ENCODE data around the gene MYO18A.
"Not testable (repeated sequence)": the region's sequence is repeated elsewhere in the genome, so short reads cannot be mapped to it uniquely, and the experiment has no call there.

MYO18A gene

DNA sequence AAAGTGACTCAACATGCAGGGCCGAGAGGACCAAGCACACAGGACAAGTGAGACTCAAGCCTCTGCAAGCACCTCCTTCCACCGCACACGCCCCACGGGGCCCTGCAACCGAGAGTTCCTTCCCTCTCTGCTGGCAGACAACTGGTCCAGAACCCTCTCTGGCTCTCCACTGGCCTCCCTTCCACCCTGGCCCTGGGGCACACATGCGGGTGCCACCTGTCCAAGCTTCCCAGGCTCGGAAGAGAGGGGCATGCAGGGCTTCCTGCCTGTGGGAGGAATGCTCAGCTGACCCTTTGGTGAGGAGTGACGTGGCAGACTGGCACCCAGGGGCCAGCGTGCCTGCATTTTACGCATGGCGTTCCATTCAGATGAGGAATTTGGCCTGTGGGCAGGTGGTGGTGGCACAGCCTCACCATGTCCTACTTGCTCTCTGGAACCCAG is 77.4 kb downstream of the MYO18A start:
- DNase-seq (ENCODE audit: low read depth, low spot score) = no peak

DNA sequence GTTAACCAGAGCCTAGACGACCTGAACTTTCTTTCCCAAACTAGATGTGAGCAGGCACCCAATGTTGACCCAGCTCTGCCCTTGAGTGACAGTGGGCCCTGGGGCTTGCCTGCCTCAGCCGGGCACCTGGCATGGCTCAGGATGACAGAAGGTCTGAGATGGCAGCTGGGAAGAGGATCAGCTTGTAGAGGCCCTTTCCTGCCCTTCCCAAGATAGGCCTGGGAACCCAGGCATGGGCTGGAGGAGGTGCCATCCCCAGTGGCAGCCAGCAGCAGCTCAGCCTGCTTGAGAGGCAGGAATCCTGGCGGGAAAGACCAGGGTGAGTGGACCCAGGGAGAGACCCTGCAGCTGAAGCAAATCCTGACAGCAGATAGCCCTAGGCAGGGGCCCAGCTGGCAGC is 78.2 kb downstream of the MYO18A start:
- peak; percentile 61 for DNase-seq (ENCODE audit: low read depth, low spot score)

DNA sequence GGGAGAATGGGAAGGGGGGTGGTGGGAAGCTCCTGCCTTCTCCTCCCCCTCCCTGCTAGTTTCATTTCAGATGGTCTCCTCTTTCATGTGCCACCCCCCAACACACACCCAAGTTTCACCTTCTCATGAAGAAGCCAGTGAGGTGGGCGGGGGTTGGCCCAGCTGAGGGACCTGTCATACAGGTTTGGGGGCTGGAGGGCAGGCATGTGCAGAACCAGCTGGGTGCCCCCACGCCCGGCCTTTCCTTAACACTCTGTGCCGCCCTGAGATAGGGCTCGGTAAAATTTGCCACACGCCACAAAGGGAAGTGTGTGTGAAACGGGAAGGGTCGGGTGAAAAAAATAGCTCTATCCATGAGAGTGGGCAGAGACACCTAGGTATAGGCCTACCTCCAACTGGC is 79.9 kb downstream of the MYO18A start:
- no peak for DNase-seq (ENCODE audit: low read depth, low spot score)

DNA sequence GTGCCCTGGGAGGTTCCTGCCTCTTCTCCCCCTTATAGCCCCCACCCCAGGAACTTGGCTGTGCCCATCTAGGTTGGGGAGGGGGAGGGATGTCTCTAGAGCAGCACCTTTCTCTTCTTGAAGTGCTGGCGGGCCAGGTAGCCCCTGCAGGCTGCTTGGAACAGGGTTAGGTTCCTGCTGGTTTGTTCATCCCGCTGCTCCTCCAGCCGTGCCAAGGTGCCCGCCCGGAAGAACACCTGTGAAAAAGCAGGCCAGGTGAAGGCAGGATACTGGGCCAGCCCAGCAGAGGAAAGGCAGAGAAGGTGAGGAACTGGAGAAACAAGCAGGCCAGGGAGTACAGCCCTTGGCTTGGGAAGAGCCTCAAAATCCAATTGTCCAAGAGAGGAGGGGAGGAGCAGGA is 80.7 kb downstream of the MYO18A start:
- no peak for DNase-seq (ENCODE audit: low read depth, low spot score)

DNA sequence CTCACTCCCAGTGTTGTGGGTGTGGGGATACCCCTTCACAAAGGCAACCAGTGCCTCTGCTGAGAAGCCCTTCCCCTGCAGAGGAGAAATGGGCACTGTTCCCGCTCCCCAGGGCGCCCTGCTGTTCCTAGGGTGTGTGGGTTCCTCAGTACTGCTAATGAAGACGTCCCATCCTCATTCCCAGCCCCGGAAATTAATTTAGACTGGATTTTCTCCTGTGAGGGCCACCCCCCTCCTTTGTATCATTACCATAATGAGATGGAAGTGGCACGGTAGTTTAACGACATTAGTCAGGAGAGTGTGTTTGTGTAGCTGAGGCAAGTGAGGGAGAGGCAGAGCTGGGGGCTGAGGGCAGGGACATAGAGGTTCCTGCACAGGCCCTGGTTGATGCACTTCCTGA is 84.1 kb downstream of the MYO18A start:
- DNase-seq (ENCODE audit: low read depth, low spot score) = no peak

DNA sequence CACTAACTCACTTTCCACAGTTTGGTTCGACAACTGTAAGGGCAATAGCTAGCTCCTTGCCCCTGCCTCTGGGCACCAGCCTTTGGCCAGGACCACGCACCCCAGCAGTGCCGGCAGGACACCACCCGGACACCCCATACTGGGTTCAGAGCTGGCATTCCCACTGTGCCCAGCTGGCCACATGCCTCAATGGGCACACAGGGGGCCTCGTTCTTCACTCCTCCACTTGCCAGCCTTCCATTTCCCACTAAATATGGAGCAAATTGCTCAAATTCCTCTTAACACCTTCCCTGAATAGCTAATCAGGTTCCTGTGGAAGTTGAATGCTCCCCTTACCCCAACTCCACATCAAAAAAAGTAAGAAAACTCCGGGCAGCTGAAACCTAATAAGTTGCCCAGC is 84.8 kb downstream of the MYO18A start:
- no peak for DNase-seq (ENCODE audit: low read depth, low spot score)

DNA sequence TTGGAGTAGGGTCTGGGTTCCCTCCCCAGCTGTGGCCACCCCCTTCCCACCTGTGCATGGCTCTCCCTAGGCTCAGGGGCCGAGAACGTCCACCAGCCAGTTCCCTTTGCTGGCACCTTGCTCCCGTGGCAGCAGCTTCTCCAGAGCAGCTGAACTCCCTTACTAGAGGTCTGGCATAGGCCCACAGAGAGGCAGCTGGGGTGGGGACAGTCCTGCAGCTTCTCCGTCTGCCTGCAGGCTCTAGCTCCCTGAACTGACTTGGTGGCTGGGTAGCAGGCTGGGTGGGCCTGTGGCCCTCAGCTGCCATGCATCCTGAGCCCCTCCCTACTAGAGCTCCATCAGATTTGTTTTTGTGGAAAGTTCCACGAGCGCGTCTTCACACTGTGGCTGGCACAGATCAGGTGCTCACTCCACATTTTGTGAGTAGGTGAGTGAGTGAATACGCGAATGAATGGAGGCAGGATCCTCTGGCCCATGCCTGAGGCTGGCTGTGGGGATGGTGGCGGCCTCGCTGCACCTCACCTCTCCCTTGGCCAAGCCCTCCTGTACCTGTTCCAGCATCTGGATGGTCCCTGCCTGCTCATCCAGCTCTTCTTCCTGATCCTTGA is 86.0 kb downstream of the MYO18A start:
- DNase-seq (ENCODE audit: low read depth, low spot score) = no peak

DNA sequence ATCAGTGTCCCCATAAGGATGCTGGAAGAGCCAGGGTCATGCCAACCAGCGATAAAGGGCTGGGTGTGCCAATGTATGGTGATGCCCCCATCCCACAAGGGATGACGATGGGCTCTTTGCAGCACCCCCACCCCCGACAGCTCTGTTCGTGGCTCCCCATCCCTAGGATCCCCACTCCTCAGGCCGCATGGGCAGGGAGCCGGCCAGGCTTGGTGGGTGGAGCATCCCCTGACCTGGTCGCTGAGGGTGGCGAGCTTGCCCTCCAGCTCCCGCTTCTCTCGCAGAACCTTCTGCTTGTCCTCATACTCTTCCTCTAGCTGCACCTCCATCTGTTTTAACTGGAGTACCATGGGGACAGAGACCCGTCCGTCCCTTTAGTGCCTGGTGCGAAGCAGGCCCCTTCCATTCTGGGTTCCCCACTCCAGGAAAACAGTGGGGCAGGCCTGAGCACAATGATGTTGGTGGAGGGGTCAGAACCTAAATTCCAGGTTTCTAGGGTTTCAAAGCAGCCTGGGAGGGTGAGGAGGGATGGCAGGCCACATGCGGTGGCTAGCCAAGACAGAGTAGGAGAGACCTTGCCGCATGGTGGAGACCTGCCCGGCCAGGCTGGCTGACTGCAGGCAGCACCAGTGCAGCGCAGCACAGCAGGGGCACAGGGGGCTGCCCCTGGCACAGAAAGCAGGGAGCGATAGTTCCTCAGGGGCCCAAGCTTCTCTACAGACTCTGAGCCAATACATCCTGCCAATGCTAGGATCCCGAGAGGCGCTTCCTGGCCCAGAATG is 86.9 kb downstream of the MYO18A start:
- no peak for DNase-seq (ENCODE audit: low read depth, low spot score)

DNA sequence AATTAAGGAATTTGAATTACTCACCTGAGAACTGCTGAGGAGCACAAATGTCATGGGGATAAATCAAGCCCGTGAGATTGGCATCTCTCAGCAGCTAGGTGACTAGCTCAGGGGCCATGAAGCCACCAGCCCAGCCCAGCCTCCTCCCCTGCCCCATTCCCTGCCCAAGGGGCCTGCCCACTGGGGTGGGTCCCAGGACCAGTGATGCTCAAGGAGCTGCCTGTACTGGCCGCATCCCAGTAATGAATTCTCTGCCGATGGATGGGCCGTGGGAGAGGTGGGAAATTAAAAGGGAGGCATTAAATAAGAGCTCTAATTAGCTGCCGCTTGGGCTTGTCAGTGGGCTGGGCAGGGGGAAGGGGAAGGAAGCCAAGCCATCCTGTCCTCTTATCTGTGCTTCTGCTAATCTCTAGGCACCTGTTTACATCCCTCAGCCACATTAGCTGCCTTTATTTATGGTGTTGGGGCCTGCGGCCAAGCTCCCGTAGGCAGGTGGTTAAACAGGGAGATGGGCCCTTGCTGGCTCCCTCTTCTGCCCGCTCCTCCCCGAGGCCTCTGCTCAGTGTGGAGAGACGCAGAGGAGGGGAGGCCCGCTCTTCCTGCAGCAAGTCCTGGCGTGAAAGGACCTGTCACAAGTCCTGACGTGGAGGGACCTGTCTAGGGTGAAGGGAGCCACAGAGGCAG is 88.5 kb downstream of the MYO18A start:
- no peak for DNase-seq (ENCODE audit: low read depth, low spot score)

DNA sequence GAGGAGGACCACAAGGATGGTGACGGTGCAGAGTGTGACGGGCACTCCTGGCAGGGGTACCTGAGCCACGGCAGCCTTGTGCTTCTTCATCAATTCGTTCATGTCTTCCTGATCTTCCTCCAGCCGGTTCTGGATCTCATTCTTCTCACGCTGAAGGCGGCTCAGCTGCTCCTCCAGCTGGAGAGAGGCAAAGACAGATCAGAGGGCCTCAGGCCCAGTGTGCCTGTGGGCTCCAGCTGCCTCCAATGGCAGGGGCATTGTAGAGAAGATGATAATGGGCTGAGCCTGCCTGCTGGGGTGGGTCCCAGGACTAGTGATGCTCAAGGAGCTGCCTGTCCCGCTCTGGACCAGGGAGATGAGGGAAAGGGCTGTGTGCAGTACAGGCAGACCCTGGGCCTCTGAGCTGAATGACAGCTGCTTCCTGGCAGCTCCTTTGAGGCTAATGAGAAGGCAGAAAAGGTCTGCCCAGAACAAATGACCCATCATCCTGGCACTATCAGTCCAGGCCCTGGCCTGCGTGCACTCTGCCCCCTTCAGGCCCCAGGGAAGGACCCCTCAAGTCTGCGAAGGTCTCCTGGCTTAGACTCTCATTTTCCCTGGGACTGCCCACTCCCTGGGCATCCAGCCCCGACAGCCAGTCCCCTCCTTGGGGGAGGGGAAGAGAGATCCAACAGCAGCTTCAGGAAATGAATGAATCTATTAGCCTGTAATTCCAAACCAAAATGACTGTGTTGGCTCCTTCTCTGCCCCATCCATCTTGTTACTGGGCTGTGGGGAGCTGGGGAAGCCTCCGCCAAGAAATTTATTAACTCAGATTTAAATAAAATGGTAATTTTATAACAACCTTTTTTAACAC is 89.2 kb downstream of the MYO18A start:
- peak; percentile 32 for DNase-seq (ENCODE audit: low read depth, low spot score)

DNA sequence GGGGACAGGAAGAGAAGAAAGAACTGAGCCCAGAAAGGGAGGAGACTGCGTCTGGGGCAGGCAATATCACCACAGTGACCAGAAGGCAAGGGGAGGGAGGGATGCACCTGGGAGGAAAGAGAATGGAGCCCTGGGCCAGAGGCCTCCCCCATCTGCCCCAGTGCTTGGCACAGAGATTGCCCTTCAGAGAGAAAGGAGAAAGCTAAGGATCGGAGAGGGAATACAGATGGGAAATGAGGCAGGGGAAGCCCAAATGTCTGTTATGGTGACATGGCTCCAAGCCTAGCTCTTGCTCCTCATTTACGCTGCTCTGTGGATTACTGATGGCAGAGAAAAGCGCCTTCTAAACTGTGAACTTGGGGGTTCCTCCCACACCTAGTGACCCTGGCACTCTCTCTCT is 90.1 kb downstream of the MYO18A start:
- no peak for DNase-seq (ENCODE audit: low read depth, low spot score)

DNA sequence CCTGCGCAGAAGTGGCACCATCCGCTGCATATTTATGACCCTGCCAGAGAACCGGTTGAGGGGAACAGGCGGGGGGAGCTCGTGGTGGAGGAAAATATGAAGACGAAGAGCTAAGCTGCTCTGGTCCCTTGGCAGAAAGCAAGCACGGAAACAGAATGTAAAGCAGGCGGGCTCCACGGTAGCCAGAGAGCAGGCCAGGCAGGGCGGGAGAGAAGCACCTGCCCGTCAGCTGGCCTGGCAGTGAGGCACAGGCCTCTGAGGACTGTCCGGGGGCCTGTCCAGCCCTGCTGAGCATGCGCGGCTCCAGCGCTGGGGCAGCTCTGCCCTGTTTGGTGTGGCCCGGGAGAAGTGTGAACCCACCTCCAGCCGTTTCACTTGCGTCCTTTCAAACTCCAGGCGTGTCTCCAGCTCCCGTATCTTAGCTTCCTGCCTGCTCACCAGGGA is 90.6 kb downstream of the MYO18A start:
- no peak for DNase-seq (ENCODE audit: low read depth, low spot score)

DNA sequence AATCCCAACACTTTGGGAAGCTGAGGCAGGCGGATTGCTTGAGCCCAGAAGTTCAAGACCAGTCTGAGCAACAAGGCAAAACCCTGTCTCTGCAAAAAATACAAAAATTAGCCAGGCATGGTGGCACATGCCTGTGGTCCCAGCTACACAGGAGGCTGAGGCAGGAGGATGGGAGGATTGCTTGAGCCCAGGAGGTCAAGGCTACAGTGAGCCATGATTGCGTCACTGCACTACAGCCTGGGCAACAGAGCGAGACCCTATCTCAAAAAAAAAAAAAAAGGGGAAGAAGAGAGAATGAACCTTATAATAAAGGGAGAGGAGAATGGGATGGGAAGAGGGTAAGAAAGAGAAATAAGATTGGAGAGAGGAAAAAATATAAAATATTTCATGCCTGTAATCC is 91.4 kb downstream of the MYO18A start:
- DNase-seq (ENCODE audit: low read depth, low spot score) = not testable (repeated sequence)

DNA sequence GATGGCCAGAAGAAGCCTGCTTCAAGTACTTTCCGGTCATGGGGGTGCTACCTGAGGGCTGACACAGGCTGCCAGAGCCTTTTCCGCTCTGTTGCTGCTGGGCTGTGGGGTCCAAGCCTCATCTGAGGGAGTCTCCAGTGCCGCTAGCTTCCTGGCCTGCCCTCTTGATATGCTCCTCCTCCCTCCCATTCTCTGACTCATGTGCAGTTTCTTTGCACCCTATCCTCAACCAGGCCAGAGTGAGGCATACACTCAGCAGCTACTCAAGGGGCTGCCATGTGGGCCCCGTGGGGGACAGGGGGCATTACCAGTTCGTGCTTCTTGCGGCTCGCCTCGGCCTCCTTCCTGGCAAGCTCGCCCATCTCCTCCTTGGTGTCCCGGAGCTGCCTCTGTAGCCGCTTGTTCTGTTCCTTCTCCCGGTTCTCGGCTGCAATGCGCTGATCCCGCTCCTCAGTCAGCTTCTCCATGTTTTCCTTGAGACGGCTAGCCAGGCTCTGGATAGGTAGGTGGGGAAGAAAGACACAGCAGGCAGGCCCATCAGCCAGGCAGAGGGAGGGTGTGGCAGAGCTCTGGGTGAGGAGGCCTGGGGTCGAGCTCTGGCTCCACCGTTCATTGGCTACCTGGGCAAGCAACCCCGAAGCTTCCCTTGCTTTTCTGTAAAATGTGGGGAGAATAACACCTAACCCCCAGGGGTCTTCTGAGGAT is 93.4 kb downstream of the MYO18A start:
- peak; percentile 64 for DNase-seq (ENCODE audit: low read depth, low spot score)

DNA sequence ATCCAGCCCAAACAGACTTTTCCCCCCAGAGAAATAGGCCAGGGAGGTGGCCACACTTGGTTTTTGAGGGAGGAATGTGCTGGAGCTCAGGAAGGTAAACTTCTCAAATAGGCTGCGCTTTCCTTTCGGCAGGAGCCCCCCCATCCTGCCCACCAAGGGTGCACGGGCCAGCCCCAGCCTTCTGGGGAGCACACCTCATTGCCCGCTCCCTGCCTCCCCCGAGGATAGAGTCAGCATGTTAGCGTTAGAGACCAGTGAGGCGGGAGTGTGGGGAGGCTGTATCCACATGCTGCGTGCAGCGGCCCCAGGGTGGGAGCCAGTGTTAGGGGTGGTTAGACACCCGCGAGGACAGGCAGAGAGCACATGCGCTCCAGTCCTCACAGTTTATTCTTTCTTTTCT is 95.0 kb downstream of the MYO18A start:
- DNase-seq (ENCODE audit: low read depth, low spot score) = no peak

DNA sequence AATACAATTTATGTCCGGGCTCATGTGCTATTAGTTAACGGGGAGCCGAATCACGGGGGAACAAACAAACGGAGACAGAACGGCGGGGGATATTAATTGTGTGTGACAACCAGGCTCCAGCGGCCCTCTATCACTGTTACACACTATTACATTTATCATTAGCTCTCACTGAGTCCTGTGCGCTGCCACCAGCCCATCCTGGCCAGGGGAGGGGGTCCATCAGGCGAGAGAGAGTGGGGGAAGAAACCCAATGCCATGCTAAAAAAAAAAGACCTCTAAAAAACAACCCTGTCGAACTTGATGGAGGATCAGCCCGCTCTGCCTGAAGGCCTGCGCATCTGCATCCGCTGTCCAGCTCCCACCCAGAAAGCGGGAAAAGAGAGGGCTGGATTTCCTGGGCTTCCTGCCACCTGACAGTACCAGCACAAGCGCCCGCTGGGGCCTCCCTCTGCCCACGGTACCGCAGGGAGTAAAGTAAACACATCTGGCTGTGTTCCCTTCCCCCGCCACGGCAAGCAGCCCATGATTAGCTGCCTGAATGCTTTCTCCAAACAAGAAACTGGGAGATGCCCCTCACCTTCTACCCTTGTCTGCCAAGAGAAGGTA is 95.6 kb downstream of the MYO18A start:
- no peak for DNase-seq (ENCODE audit: low read depth, low spot score)

DNA sequence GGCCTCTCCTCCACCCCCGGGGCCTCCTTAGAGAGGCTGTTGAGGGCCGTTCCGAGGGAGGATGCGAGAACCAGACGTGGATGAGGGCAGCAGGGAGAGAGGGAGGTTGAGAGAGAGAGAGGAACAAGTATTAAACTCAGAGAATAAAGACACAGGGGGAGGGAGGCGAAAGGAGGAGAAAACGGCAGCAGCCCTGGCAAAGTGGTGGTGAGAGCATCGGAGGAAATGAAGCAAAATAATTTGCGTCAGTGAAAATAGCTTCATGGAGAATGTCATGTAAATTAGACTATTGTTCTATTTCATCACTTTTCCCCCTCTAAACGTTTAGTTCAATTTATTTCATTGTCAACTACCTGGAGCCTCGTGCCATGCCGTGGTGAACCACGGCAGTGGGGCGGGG is 99.2 kb downstream of the MYO18A start:
- DNase-seq (ENCODE audit: low read depth, low spot score) = no peak

DNA sequence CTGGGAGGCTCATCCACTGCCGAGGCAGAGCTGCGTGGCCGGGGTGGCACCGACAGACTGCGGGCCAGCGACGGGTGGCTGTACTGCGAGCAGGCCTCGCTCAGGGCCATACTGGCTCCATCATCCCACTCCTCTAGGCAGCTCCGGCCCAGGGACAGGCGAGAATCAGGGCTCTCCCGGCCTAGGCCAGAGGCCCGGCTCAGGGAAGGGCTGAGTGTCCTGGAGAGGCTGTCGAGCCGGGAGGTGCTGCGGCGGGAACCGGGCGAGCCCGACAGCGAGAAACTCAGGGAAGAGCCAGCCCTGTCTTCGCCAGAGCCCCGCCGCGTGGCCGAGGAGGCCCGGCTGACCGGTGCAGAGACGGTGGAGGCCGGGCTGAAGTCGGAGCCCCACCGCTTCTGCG is 99.9 kb downstream of the MYO18A start:
- DNase-seq (ENCODE audit: low read depth, low spot score) = no peak

DNA sequence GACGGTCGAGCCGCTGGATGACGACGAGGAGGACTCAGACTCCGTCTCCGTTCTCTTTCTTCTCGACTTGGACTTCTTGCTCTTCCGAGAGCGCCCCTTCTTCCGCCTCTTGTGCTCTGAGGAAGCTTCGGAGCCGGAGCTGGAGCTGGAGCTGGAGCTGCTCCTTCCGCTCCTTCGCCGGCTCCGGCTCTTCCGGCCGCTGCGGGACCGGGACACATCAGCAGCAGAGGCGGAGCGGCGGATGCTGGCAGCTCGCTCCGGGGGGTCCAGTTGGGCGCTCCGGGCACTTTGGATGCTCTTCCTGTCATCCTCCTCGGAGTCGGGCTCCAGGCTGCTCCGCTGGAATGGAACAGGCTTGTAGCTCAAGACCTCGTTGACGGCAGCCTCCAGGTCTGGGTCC is 100.3 kb downstream of the MYO18A start:
- DNase-seq (ENCODE audit: low read depth, low spot score) = peak; percentile 67

DNA sequence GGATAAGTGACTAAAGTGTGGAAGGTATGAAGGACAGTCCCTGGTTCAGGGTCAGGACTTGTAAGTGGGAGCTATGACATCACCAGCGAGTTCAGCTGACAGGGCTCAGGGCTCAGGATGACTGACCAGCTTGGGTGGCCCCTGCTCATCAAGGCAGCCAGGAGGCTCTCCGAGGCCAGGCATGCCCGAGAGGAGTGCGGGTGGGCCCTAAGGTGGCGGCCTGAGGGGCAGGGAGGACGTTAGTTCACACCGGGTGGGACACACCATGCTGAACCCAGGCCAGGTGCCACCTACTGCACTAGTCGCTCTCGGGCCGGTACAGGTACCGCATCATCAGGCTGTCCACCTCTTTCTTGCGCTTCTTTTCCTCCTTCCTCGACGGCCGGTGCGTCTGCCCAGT is 100.8 kb downstream of the MYO18A start:
- no peak for DNase-seq (ENCODE audit: low read depth, low spot score)
